Measurements from ENCODE around the gene TMEM218. TPM values are rescaled to one million over a fixed set of nuclear protein-coding genes. Genes with fewer than 3 reads are reported as not detected.

TMEM218 gene
- total and polyA plus RNA-seq, 9 donors: 13.0 to 37.3 (median 18.5) TPM

DNA sequence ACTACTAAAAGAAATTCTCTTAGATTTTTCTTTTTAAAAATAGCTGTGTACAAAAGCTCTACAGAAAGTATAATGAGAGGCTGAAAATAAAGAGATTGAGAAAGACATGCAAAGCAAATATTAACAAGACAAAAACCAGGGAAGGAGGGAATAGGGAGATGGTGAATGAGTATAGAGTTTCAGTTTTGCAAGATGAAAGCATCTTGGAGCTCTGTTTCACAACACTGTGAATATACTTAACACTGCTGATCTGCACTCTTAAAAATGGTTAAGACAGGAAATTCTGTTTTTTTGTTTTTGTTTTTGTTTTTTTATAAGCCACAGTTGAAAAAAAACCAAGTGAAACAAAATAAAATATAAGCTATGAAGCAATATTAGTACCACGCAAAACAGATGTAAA is 5.5 kb downstream of the TMEM218 start:
- no peak overlapping the region for H3K4me3 ChIP-seq
- H3K4me1 ChIP-seq (ENCODE audit: insufficient read depth): peaks cover 2% of the 10 kb centered on the region
- no peaks in the 10 kb centered on the region for H3K27me3 ChIP-seq
- H3K36me3 ChIP-seq: no peaks in the 10 kb centered on the region
- H3K9me3 ChIP-seq: no peaks in the 10 kb centered on the region
- DNase-seq: no peak
- 0 to 94% (median 85%) methylated on average over 1 of the region's 1 CpG for WGBS, 3 donors
- TF ChIP-seq EP300 (IDR thresholded peaks at IDR 0.05) (no peak), CTCF (IDR thresholded peaks at IDR 0.05) (no peak), POLR2A (IDR thresholded peaks at IDR 0.05) (no peak)
- no peak overlapping the region for H3K27ac ChIP-seq
- intact Hi-C loops (cut with DNase I): no loop called here

GRCh38 chr11:125102510-125102909 is 8.9 kb downstream of the TMEM218 start:
- 95 to 96% (median 95%) methylated on average over 7 of the region's 7 CpGs for WGBS, 3 donors
- no peaks in the 10 kb centered on the region for H3K4me1 ChIP-seq (ENCODE audit: insufficient read depth)
- no peaks in the 10 kb centered on the region for H3K36me3 ChIP-seq
- no peaks in the 10 kb centered on the region for H3K27me3 ChIP-seq
- no peaks in the 10 kb centered on the region for H3K9me3 ChIP-seq
- DNase-seq: no peak
- no peak overlapping the region for H3K4me3 ChIP-seq
- intact Hi-C loops (cut with DNase I): no loop called here
- H3K27ac ChIP-seq: no peak overlapping the region
- TF ChIP-seq EP300 (IDR thresholded peaks at IDR 0.05) (no peak), POLR2A (IDR thresholded peaks at IDR 0.05) (no peak), CTCF (IDR thresholded peaks at IDR 0.05) (no peak)

DNA sequence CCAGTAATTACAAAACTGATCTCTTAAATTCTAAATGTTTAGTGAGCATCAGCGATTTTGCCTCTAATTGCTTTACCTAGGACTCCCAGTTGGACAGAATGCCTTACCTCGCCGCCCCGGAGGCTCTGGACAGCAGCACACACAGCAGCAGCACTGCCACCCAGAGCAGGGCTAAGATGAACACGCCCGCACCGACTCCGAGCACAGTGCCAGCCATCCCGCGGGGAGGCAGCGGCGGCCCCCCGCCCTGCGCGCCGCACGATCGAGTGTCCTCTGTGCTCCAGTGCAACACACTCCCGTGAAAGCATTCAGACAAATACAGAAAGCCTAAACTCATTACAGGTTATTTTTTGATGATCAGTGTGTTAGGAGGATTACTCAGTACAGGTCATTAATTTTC is 9.4 kb downstream of the TMEM218 start:
- Histone ChIP-seq H3K36me3 (no peaks in the 10 kb centered on the region), H3K4me1 (ENCODE audit: insufficient read depth) (no peaks in the 10 kb centered on the region), H3K4me3 (no peak overlapping the region), H3K27ac (no peak overlapping the region), H3K9me3 (no peaks in the 10 kb centered on the region), H3K27me3 (no peaks in the 10 kb centered on the region)
- DNase-seq: no peak
- intact Hi-C loops (cut with DNase I): no loop called here
- TF ChIP-seq POLR2A (IDR thresholded peaks at IDR 0.05): no peak
- TF ChIP-seq EP300 (IDR thresholded peaks at IDR 0.05): no peak
- TF ChIP-seq CTCF (IDR thresholded peaks at IDR 0.05): no peak
- 93 to 96% (median 95%) methylated on average over 19 of the region's 19 CpGs for WGBS, 3 donors

DNA sequence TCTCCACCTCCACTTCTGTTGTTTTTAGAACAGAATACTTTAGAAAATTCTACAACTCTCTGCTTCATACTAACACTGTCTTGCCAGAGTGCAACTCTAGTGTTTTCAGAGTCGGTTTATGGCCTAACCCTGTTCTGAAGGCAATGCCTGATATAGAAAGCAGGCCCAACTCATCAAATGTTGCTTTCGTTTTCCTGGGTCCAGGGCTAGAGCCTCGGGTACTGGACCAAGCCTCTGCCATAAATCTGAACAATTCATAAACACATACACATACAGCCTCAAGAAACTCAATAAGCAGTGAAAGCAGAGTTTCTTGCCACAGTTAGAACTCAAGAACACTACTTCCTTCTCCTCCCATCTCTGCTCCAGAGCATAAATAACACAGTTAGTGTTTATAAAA is 9.8 kb downstream of the TMEM218 start:
- intact Hi-C loops (cut with DNase I): no loop called here
- DNase-seq: no peak
- Histone ChIP-seq H3K36me3 (no peaks in the 10 kb centered on the region), H3K27me3 (no peaks in the 10 kb centered on the region), H3K9me3 (no peaks in the 10 kb centered on the region), H3K4me3 (no peak overlapping the region), H3K27ac (no peak overlapping the region), H3K4me1 (ENCODE audit: insufficient read depth) (no peaks in the 10 kb centered on the region)
- 57 to 63% (median 60%) methylated on average over 3 of the region's 3 CpGs for WGBS, 3 donors
- TF ChIP-seq CTCF (IDR thresholded peaks at IDR 0.05) (no peak), POLR2A (IDR thresholded peaks at IDR 0.05) (no peak), EP300 (IDR thresholded peaks at IDR 0.05) (no peak)

DNA sequence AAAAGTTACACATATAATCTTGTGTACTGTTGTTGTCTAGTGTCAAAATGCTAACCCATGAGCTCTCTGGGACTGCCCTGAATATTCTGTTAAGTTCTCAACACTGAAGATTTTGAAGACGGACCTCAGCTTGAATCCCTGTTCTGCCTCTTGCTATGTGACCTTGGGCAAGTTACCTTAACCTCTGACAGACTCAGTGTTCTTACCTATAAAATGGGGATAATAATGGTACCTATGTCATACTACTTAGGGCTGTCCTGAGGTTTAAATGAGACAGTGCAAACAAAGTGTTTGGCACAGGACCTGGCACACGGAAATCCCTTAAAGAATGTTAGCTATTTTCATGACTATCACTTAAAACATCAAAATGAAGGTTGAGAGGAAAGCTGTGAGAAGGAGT is 11.3 kb downstream of the TMEM218 start:
- H3K4me3 ChIP-seq: no peak overlapping the region
- DNase-seq: no peak
- H3K27me3 ChIP-seq: no peaks in the 10 kb centered on the region
- H3K4me1 ChIP-seq (ENCODE audit: insufficient read depth): no peaks in the 10 kb centered on the region
- H3K9me3 ChIP-seq: no peaks in the 10 kb centered on the region
- H3K27ac ChIP-seq: no peak overlapping the region
- H3K36me3 ChIP-seq: no peaks in the 10 kb centered on the region
- intact Hi-C loops (cut with DNase I): no loop called here
- TF ChIP-seq POLR2A (IDR thresholded peaks at IDR 0.05) (no peak), CTCF (IDR thresholded peaks at IDR 0.05) (no peak), EP300 (IDR thresholded peaks at IDR 0.05) (no peak)
- WGBS, 3 donors: 80 to 82% (median 82%) methylated on average over 2 of the region's 2 CpGs
